C4-2B (cell line): ENCODE measurements around the gene SLC39A13.

Source experiments
- CTCF ChIP-seq: fragments of 450-650 bp; conservative IDR thresholded peaks from 2 replicates; pipeline ENCODE4 v1.5.1; 2017; ENCODE audit warnings: mild to moderate bottlenecking
- ZFX ChIP-seq: fragments of 450-650 bp; IDR thresholded peaks from 2 replicates; pipeline ENCODE4 v1.6.1; 2017

GRCh38 chr11:47461876-47462275 is 53.5 kb downstream of the SLC39A13 start:
- no peak for TF ChIP-seq CTCF
- TF ChIP-seq ZFX: no peak
